Measurements from ENCODE around the gene HHLA2.

HHLA2 gene

GRCh38 chr3:108420926-108421325 lies 124.6 kb downstream of the HHLA2 start:
- DNase-seq (ENCODE audit: low spot score), result no peak
